ENCODE results near the gene ARMC6.
"Not testable (repeated sequence)": the region's sequence is repeated elsewhere in the genome, so short reads cannot be mapped to it uniquely, and the experiment has no call there.

ARMC6 gene

DNA sequence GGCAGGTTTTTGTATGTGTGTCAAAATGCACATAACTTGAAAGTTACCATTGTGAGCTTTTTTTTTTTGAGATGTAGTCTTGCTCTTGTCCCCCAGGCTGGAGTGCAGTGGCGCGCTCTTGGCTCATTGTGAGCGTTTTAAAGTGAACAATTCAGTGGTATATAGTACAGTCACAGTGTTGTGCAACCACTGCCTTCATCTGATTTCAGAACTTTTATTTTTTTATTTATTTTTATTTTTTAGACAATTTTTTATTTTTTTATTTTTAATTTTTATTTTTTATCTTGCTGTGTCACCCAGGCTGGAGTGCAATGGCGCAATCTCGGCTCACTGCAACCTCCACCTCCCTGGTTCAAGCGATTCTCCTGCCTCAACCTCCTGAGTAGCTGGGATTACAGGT lies 45.4 kb downstream of the ARMC6 start:
- DNase-seq, result no peak

DNA sequence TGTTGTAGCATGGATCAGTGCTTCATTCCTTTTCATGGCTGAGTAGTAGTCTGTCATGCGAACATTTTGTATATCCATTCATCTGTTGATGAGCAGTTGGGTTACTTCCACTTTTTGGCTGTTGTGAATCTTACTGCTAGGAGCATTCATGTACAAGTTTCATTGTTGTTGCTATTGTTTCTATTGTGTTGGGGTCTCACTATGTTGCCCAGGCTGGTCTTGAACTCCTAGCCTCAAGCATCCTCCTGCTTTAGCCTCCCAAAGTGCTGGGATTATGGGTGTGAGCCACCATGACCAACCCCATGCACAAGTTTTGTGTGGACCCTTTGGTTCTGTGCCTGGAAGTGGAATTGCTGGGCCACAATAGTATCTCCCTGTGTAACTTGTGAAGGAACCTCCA lies 46.2 kb downstream of the ARMC6 start:
- no peak for DNase-seq

DNA sequence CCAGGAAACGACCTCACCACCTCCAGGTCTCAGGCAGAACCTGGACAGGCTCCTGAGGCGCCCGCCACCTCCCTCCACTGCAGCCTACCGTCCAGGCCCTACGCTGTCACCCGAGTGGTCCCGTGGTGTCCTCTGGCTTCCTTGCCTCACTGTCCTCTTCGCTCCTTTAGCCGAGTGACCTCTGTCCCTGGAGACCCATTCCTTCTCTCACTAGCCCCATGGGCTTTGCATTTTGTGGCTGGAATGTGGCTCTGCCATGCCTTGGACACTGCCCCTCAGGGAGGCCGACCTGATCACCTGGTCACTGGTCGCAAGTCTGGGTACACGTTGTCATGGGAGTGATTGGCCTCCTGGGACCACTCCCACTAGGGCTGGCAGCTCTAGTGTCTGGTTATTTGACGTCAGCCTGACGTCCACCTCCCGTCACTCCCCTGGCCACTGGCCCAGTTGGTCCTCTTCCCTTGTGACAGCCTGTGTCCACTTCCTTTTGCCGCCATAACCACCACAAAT lies 48.3 kb downstream of the ARMC6 start:
- DNase-seq, result no peak

DNA sequence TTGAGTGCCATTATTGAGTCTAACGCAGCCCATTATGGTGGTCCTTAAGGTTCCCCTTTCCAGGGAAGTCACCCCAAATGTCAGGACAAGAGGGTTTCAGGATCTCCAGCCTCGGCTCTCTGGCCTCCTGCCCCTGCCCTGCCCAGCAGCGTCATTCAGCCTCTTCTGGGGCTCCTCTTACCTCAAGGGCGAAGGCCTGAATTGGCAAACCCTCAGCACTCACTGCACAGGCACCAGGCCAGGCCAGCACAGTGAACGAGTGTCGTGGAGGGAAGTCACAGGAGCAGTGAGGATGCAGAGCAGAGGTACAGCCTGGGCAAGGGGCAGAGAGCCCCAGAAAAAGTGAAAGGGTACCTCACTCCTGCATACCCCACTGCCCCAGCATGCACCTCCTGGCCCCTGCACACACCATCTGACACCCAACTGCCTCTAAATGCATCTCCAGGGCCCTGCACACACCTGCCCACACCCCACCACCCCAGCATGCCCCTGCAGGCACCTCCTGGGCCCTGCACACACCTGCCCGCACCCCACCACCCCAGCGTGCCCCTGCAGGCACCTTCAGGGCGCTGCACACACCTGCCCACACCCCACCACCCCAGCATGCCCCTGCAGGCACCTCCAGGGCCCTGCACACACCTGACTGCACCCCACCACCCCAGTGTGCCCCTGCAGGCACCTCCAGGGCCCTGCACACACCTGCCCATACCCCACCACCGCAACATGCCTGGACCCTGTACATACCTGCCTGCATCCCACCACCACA lies 50.2 kb downstream of the ARMC6 start:
- no peak for DNase-seq

DNA sequence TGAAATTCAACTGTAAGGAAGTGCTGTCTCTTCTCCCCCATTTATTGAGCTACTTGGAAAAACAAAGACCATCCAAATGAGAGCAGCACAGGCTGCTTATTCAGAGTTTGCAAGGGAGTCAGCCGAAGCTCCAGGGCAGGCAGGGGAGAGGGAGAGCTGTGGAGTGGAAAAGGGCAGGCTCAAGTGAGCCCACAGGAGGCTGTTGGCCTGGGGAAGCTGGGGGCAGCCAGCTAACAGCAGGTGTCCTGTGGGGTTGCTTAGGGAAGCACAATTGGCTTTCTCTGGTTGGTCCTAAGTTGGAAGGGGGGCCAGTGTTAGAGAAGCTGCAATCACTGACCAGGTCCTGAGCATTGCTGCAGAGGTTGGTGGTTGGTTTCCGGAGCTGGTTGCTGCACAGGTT lies 54.3 kb downstream of the ARMC6 start:
- DNase-seq, result no peak

DNA sequence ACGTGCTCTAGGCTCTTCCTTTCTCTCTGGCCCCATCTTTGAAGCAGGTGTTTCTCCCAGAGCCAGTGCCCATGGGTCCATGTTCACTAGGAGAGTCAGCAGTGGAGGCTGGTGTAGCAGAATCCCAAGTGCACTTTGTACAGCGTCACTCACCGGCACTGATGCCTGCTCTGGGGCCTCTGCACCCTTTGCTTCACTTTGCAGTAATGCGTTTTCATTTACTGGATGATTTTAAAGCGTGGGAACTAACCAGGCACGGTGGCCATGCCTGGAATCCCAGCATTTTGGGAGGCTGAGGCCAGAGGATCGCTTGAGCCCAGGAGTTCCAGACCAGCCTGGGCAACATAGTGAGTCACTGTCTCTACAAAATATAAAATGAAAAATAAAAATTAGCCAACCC lies 61.1 kb downstream of the ARMC6 start:
- DNase-seq, result no peak

DNA sequence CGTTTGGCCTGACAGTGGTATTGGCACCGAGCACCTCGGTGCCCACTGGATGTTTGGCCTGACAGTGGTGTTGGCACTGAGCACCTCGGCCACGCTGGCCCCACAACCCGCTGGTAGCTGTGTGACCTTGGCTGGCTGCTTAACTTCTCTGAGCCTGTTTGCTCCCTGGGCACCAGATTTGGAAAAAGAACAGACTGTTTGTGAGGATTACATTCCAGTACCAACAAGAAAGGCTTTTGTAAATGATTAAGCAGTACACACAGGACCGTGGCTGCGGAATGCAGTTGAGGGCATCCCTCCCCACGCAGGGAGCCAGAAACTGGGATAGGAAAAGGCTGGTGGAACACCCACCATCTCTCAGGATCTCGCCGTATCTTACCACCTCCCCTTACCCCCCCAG lies 62.3 kb downstream of the ARMC6 start:
- DNase-seq, result no peak

DNA sequence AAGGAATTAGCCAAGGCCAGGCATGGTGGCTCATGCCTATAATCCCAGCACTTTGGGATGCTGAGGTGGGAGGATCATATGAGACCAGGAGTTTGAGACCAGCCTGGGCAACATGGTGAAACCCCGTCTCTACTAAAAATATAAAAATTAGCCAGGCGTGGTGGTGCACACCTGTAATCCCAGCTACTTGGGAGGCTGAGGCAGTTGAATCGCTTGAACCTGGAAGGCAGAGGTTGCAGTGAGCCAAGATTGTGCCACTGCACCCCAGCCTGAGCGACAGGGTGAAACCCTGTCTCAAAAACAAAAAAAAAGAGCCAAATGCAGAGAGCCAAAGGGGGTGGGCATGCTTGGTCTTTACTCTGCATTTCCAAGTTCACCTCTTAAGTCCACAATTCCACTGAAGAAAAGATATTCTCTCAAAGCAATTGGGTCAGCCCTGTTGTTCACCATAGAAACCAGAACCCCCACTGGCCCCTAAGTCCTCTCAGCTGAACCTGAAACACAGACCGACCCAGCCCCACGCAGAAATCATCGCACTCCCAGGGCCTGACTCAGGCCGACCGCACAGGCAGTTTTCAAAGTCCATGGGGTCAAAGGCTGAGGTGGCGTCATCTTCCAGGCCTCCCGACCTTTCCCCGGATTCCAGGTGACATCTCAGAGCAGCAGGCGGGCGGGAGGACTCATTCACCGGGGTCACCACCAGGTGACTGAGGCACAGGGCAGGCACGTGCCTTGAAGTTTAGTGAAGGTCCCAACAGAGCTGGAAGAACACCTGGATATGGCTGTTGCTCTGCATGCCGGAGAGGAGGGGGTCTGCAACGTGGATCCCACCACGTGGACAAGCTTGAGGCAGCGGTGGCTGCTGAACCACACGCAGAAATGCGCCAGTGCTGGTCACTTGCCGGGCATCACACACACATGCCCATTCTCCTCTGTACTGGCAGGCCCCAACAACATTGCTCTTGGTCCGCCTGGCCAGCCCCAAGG lies 63.5 kb downstream of the ARMC6 start:
- DNase-seq, result no peak

DNA sequence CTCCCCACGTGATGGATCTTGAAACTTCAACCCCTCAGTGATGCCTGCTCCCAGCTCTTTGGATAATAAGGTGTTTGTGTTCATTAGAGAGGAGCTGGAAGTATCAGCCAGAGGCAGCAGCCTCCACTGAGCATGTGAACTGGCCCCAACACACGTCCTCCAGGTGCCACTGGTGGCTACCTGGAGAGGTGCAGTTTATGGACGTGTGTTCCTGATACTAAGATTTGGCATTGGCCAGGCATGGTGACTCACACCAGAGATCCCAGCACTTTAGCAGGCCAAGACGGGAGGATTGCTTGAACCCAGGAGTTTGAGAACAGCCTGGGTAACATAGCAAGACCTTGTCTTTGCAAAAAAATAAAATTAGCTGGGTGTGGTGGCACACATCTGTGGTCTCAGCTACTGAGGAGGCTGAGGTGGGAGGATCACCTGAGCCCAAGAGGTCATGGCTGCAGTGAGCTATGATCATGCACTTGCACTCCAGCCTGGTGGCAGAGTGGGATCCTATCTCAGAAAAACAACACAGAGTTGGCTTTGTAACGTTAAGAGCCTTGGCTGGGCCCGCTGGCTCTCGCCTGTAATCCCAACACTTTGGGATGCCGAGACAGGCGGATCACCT lies 64.8 kb downstream of the ARMC6 start:
- DNase-seq, result no peak

DNA sequence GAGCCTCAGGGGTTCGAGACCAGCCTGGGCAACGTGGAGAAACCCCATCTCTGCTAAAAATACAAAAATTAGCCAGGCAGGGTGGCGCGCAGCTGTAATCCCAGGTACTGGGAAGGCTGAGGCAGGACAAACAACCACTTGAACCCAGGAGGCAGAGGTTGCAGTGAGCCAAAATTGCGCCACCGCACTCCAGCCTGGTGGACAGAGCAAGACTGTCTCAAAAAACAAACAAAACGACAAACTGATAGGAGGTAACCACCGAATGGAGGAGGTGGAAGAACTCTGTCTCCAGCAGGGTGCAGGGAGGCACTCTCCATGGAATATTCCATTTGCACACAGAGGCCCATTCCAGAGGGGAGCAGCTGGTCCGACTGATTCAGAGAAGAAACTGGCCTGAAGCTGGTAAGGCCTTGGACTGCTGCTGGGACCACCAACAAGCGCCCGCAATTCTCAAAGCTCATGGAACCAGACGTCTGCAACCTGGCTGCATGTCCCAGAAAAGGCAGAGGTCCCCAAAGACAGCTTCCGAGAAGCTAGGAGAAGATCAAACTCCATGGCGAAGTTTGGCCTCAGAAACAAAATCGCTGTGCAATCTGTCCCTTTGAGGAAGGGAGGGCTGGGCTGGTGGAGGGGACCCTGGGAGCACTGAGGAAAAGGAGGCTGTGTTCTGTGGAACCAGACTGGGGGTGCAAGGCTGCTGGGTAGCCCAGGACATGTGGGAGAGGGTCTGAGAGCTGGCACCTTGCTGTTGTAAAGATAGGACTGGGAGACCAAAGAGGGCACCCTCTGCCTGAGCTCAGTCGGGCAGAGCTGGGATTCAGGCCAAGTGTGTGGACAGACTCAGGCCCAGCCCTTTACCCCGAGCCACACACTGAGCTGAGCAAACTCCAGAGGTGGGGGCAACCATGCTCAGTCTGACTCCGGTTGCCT lies 65.6 kb downstream of the ARMC6 start:
- no peak for DNase-seq

DNA sequence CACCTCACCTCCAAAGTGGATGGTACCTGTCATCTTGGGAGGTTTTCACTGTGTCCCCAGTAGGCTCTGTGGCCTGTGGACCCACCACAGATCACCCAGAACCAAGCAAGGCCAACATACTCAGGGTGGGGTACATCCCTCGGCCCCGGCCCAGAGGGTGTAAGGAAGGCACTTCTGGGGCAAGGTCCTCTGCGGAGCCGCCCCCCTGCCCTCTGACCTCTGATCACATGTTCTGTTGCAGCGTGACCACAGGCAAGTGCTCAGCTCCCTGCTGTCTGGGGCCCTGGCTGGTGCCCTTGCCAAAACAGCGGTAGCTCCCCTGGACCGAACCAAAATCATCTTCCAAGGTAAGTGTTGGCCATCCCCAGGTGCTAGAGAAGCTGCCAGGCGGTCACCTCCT lies 68.1 kb downstream of the ARMC6 start:
- DNase-seq, result no peak

DNA sequence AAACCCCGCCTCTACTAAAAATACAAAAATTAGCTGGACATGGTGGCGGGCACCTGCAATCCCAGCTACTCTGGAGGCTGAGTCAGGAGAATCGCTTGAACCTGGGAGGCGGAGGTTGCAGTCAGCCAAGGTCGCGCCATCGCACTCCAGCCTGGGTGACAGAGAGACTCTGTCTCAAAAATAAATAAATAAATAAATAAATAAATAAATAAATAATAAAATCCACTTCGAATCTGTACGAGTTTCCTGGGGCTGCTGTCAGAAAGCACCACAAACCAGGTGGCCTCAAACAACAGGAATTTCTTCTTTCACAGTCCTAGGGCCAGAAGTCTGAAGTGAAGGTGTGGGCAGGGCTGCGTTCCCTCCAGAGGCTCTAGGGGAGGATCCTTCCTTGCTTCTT lies 69.2 kb downstream of the ARMC6 start:
- not testable (repeated sequence) for DNase-seq

DNA sequence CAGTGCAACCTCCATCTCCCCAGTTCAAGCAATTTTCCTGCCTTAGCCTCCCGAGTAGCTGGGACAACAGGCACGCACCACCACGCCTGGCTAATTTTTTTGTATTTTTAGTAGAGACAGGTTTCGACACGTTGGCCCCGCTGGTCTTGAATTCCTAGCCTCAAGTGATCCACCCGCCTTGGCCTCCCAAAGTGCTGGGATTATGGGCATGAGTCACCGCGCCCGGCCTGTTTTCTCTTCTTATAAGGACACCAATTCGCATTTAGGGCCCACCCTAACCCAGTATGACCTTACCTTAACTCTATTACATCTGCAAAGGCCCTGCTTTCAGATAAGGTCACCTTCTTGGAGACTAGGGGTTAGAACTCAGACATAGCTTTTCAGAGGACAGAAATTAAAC lies 69.8 kb downstream of the ARMC6 start:
- no peak for DNase-seq

DNA sequence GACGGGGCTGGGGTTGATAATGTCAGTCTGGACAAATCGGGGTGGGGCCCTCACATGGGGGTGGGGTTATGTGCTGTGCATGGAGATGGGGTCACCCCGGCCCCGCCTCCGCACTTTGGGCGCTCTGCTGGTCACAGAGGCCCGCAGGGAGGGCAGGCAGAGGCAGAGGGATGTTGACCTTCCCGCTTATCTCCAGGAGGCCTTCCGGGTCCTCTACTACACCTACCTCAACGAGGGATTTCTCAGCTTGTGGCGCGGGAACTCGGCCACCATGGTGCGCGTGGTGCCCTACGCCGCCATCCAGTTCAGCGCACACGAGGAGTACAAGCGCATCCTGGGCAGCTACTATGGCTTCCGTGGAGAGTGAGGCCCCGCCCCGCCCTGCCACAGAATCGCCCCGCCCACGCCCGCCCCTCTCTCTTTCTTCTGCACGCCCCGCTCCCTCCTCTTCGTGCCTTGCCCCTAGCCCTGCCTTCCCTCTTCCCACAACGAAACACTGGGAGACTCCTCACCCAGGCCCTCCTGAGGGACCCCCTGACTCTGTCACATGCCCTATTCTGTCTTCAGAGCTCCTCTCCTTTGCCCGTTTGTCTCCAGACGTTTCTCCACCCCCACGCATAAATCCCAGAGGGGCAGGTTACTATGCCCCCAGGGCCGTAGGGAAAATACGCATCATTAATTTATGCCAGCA lies 72.1 kb downstream of the ARMC6 start:
- no peak for DNase-seq

DNA sequence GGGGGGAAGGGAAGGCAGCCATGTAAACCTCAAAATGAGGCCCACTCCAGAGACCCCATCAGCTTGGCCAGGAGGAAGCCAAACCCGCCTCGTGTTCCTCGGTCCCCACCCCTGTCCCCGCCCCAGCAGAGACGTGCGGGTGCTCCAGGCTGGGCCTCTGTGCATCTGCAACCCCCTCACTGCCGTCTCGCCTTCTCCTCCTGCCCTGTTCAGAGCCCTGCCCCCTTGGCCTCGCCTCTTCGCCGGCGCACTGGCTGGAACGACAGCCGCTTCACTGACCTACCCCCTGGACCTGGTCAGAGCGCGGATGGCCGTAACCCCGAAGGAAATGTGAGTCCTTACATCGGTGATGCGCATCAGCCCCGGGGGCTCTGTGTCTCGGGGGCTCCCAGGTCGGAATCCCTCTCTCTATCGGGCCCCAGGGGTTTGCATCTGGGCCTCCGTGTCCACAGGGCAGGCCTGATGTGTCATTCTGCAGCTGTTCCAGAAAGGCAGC lies 72.7 kb downstream of the ARMC6 start:
- DNase-seq, result no peak

DNA sequence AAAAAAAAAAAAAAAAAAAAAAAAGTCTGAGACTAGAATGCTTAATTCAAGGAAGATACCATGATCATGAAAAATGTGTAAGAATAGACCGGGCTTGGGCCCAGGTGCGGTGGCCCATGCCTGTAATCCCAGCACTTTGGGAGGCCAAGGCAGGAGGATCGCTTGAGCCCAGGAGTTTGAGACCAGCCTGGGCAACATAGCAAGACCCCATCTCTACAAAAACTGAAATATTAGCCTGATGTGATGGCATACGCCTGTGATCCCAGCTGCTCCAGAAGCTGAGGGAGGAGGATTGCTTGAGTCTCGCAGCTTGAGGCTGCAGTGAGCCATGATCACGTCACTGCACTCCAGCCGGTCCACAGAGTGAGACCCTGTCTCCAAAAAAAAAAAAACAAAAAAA lies 73.5 kb downstream of the ARMC6 start:
- DNase-seq, result not testable (repeated sequence)

DNA sequence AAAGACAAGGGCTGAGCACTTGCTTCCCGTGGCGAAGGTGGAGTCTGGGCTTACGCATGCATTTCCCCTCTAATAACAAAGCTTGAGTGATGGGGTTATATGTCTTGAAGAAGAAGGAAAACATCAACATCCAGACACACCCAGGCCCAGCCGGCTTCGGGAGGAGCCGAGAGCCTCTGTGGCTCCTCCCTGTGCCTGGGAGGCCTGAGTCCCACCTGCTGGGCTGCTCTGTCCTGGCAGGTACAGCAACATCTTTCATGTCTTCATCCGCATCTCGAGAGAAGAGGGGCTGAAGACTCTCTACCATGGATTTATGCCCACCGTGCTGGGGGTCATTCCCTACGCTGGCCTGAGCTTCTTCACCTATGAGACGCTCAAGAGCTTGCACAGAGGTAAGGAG lies 74.3 kb downstream of the ARMC6 start:
- DNase-seq, result no peak

All from NCI-H524 (cell line).